RWPE2 (cell line): Measurements from ENCODE around the gene MYL3.
"Not testable (repeated sequence)": the region's sequence is repeated elsewhere in the genome, so short reads cannot be mapped to it uniquely, and the experiment has no call there.

Experiments used
- ATAC-seq: fragments of 200-7000 bp; cut with Tn5 transposase; 3 replicates; pipeline ENCODE4 v1.9.1; 2021; ENCODE audit warnings: low read depth
- DNase-seq: peaks from one replicate; pipeline ENCODE4 v3.0.0-alpha.2; 2020; ENCODE audit warnings: low spot score
- H3K27ac ChIP-seq: fragments of 450-650 bp; 2 replicates; pipeline ENCODE4 v1.5.1; 2017; ENCODE audit warnings: mild to moderate bottlenecking; ENCODE audit not compliant: poor library complexity, severe bottlenecking
- H3K27me3 ChIP-seq: fragments of 250-450 bp; sonication (Bioruptor Pico); 2 replicates; pipeline ENCODE4 v1.5.1; 2021; ENCODE audit warnings: mild to moderate bottlenecking, moderate library complexity; ENCODE audit not compliant: insufficient read depth, poor library complexity, severe bottlenecking
- H3K36me3 ChIP-seq: fragments of 250-450 bp; sonication (Bioruptor Pico); 2 replicates; pipeline ENCODE4 v1.5.1; 2020; ENCODE audit warnings: low read depth, mild to moderate bottlenecking, moderate library complexity
- H3K4me1 ChIP-seq: fragments of 250-450 bp; sonication (Bioruptor Pico); 2 replicates; pipeline ENCODE4 v1.5.1; 2021; ENCODE audit warnings: mild to moderate bottlenecking, moderate library complexity; ENCODE audit not compliant: insufficient read depth, poor library complexity, severe bottlenecking
- H3K4me3 ChIP-seq: fragments of 250-450 bp; sonication (Bioruptor Pico); 2 replicates; pipeline ENCODE4 v1.5.1; 2021; ENCODE audit warnings: mild to moderate bottlenecking, moderate library complexity; ENCODE audit not compliant: severe bottlenecking
- H3K9me3 ChIP-seq: fragments of 250-450 bp; sonication (Bioruptor Pico); 2 replicates; pipeline ENCODE4 v1.5.1; 2021; ENCODE audit warnings: mild to moderate bottlenecking, moderate library complexity; ENCODE audit not compliant: severe bottlenecking
- TF ChIP-seq, protein P1 (sequence below): fragments of 450-650 bp; IDR thresholded peaks from one replicate; pipeline ENCODE4 v1.5.1; 2017; ENCODE audit warnings: mild to moderate bottlenecking, moderate library complexity; ENCODE audit not compliant: poor library complexity, severe bottlenecking

MYL3 gene

DNA sequence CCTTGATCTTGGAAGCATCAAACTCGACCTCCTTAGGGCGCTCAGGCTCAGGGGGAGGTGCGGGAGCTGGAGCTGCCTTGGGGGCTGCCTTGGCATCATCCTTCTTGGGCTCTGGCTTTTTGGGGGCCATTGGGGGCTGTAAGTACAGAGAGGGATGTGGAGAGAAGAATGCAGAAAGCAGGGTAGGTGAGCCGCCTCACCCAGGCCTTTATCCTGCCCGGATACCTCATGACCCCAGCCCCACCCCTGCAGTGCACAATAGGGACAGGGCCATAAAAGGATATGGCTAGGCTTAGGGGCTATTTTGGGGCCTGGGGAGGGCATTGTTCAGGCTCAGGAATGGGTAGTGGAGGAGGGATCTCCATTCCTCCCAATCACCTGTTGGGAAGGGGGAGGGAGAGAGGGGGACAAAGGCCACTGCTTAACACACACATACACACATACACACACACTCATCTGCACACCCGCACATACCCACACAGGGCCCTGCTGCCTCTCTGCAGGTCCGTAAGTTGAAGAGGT is at the start of gene MYL3:
MYL3 (minus strand) TSS at position 184 of the 522 bp plus-strand sequence; CDS start at position 130, 54 bp downstream.
- no peaks in the 10 kb centered on the region for H3K9me3 ChIP-seq
- no peaks in the 10 kb centered on the region for H3K4me1 ChIP-seq
- peak; percentile 28 for DNase-seq
- H3K27ac ChIP-seq: no peak within 1 kb of the TSS
- no peaks in the 10 kb centered on the region for H3K36me3 ChIP-seq
- no peak for ATAC-seq
- no peak within 1 kb of the TSS for H3K4me3 ChIP-seq
- TF ChIP-seq, protein P1, sequence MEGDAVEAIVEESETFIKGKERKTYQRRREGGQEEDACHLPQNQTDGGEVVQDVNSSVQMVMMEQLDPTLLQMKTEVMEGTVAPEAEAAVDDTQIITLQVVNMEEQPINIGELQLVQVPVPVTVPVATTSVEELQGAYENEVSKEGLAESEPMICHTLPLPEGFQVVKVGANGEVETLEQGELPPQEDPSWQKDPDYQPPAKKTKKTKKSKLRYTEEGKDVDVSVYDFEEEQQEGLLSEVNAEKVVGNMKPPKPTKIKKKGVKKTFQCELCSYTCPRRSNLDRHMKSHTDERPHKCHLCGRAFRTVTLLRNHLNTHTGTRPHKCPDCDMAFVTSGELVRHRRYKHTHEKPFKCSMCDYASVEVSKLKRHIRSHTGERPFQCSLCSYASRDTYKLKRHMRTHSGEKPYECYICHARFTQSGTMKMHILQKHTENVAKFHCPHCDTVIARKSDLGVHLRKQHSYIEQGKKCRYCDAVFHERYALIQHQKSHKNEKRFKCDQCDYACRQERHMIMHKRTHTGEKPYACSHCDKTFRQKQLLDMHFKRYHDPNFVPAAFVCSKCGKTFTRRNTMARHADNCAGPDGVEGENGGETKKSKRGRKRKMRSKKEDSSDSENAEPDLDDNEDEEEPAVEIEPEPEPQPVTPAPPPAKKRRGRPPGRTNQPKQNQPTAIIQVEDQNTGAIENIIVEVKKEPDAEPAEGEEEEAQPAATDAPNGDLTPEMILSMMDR: no peak
- H3K27me3 ChIP-seq: no peaks in the 10 kb centered on the region

DNA sequence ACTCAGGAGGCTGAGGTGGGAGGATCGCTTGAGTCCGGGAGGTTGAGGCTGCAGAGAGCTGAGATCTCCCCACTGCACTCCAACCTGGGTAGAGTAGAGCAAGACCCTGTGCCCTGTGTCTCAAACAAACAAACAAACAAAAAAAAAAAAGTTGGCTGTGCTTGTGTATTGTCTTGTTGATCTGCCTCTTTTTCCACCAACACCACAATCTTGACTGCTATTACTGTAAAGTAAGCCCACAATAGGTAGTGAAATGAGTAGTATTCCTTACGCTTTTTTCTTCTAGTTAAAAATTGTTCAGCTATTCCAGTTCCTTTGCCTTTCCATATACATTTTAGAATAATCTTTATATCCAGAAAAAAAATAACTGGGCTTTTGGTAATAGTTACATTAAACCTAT is 49.7 kb upstream of the MYL3 start:
- Histone ChIP-seq H3K36me3 (peaks cover 7% of the 10 kb centered on the region), H3K27me3 (no peaks in the 10 kb centered on the region), H3K4me1 (peaks cover 10% of the 10 kb centered on the region), H3K4me3 (no peak overlapping the region), H3K27ac (no peak overlapping the region), H3K9me3 (peaks cover under 1% of the 10 kb centered on the region)
- TF ChIP-seq, protein P1: no peak
- DNase-seq: no peak
- no peak for ATAC-seq

DNA sequence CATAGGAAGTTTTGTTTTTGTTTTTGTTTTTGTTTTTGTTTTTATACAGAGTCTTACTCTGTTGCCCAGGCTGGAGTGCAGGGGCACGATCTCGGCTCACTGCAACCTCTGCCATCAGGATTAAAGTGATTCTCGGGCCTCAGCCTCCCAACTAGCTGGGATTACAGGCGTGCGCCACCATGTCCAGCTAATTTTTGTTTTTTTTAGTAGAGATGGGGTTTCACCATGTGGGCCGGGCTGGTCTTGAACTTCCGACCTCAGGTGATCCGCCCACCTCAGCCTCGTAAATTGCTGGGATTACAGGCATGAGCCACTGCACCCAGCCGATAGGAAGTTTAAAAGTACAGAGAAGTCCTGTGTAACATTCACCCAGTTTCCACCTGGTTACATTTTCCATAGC is 47.7 kb upstream of the MYL3 start:
- not testable (repeated sequence) for ATAC-seq, H3K36me3 ChIP-seq, H3K9me3 ChIP-seq, DNase-seq, H3K4me3 ChIP-seq, H3K27ac ChIP-seq, H3K27me3 ChIP-seq
- peaks cover 10% of the 10 kb centered on the region for H3K4me1 ChIP-seq

DNA sequence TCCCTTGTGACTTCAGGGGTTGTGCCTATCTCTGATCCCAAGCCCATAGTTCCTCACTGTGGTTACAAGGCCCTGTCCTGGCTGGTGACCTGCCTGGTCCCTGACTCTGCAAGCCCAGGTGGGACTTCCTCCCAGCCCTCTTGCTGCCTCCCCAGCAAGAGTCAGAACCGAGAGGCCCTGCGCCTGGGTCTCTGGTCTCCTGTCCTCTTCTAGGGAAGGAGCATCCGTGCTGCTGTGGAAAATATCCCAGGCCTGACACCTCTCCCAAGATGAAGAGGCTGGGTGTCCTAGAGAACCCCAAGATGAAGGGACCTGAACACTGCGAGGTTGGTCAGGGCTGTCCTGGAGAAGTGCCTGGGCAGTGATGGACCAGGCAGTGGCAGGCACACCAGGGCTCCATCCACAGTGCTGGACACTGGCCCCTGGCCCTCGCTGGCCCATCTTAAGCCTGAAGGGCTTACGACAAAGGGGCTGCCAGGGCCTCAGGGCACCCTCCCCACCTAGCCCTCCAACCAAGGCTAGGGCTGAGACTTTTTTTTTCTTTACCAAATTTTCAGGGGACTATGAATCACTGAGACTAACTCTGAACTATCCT is 47.0 kb upstream of the MYL3 start:
- ATAC-seq (no peak), DNase-seq (peak; percentile 38)
- H3K27ac ChIP-seq: no peak overlapping the region
- no peaks in the 10 kb centered on the region for H3K36me3 ChIP-seq
- no peaks in the 10 kb centered on the region for H3K27me3 ChIP-seq
- TF ChIP-seq, protein P1: no peak
- peaks cover 10% of the 10 kb centered on the region for H3K4me1 ChIP-seq
- no peak overlapping the region for H3K4me3 ChIP-seq
- H3K9me3 ChIP-seq: no peaks in the 10 kb centered on the region

DNA sequence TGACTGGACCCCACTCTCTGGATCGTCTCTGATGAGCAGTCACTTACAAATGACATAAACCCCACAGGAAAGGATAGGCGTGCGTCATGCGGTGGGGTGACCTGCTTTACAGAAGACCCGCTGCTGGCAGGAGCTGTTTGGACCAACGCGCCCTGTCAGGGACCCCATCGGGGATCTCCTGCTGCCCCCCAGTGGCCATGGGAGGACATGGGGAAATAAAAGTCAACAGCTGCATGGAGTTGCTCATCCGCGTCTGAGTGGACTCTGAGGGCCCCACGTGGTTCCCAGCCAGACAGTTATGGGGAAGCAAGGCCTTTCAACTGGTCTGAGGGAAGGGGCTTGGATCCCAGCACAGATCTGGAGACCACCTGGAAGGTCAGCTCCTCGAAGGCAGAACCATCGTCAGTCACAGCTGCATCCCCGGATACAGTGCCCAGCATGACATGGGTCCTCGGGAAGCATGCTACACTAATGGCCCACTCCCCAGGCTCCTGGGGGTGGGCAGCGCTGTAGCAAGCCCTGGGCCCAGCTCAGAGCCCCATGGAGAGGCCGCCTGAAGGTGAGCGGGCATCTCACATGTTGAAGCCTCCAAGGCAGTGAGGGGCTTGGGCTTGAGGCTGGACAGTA is 46.4 kb upstream of the MYL3 start:
- no peaks in the 10 kb centered on the region for H3K36me3 ChIP-seq
- TF ChIP-seq, protein P1: peak; percentile 90
- H3K4me1 ChIP-seq: peaks cover 10% of the 10 kb centered on the region
- H3K27ac ChIP-seq: no peak overlapping the region
- no peaks in the 10 kb centered on the region for H3K9me3 ChIP-seq
- H3K4me3 ChIP-seq: no peak overlapping the region
- H3K27me3 ChIP-seq: no peaks in the 10 kb centered on the region
- peak; percentile 63 for ATAC-seq
- peak; percentile 78 for DNase-seq
